AG04449 (cell line): ENCODE data around the gene UBE2V1.

Experiments used
- CTCF ChIA-PET: fragments of 350-600 bp; formaldehyde crosslinking; extraction: SDS; loops from one replicate; lab custom pipeline; 2021; ENCODE audit warnings: antibody characterized with exemption; lab: Yijun Ruan, JAX
- POLR2A ChIA-PET: fragments of 400-600, 350-600 bp; formaldehyde crosslinking; extraction: SDS; loops from one replicate; lab custom pipeline; 2020; ENCODE audit warnings: antibody characterized with exemption, inconsistent platforms; lab: Yijun Ruan, JAX
- DNase-seq: peaks from one replicate; pipeline ENCODE4 v3.0.0-alpha.2; 2010; ENCODE audit warnings: low read depth, low spot score
- H3K4me3 ChIP-seq: 2 replicates; pipeline ENCODE4 v1.5.1; 2011; ENCODE audit warnings: low read depth, mild to moderate bottlenecking, control low read depth, low read length
- CTCF ChIP-seq: IDR thresholded peaks from one replicate; pipeline ENCODE4 v1.5.1; 2011; ENCODE audit warnings: mild to moderate bottlenecking, moderate library complexity, low read length, control low read depth, inconsistent platforms; ENCODE audit not compliant: insufficient read depth; ENCODE audit errors: missing control alignments

UBE2V1 gene

GRCh38 chr20:50032955-50033666 is 79.8 kb downstream of the UBE2V1 start:
- CTCF ChIA-PET, result interaction anchor here (0.6 kb wide), 1 partner anchor 10 kb away, joined by 3 read pairs; no protein-coding TSS in a partner anchor
- TF ChIP-seq CTCF, result no peak
- DNase-seq, result no peak
- POLR2A ChIA-PET, result interaction anchor here (2.3 kb wide), 1 partner anchor 50 kb away, joined by 10 read pairs; the partner anchor contains the start of gene SNAI1
- H3K4me3 ChIP-seq, result no peak overlapping the region
